ENCODE results near the gene NFIB.
A peak's percentile ranks its signal among the peaks of the same experiment; 100 is the strongest.

The NFIB gene

GRCh38 chr9:14288433-14288832, 25.5 kb downstream of the NFIB start:
- DNase-seq: no peak
- intact Hi-C loops (cut with DNase I): no loop called here

DNA sequence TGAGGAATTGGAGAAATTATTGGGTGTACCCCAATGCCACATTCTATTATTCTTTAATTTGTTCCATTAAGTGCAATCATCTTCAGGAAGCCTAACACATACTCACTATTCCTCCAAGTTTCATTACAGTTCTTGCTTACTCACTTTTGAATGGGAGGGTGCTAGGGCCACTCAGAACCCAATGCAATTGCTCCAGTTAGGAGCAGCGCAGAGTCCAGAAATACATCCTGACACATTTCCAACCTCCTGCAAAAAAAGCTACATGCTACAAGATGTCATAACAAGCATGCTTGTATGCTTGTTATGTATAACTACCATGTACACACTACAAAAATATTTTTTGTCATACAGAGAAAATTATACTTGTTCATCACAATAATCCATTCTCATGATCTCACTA, 27.8 kb downstream of the NFIB start:
- intact Hi-C loops (cut with DNase I): no loop called here
- no peak for DNase-seq

DNA sequence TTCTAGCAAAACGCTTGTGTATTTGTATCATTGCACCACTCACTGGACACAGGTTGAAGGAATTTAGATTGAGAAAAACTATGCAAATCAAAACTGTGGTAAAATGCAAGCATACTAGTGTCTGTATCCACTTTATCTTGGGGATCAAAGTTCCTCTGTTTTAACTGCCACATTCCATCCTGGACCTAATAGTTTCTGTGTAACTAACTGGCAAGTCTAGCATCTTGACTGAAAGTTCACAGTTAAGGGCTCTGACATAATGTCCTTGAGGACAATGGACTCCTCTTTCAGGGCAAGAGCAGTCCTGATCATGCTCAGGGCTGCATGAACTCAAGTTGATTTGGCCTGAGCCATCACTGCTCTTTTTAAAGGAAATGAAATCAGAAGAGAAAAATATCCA, 30.7 kb downstream of the NFIB start:
- intact Hi-C loops (cut with DNase I): no loop called here

DNA sequence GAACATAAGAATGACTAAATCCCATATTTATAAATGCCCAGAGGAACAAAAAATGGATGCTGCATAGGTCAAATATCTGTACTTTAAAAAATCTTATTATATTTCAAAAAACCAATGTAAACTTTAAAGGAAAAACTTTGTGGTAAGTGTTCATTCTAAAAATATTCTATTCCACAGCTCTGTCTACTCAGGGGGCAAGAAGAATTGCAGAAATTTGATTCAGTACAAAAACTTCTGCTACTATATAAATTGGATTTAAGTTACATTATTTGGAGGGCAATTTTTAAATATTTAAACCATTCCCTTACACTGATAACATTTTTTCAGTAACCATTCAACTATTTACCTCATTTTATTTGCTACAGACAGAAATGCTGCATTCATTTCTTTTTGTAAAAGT, 32.1 kb downstream of the NFIB start:
- intact Hi-C loops (cut with DNase I): no loop called here
- DNase-seq: no peak

More for the DNA sequence above, 30.7 kb downstream of the NFIB start:
- DNase-seq: no peak

DNA sequence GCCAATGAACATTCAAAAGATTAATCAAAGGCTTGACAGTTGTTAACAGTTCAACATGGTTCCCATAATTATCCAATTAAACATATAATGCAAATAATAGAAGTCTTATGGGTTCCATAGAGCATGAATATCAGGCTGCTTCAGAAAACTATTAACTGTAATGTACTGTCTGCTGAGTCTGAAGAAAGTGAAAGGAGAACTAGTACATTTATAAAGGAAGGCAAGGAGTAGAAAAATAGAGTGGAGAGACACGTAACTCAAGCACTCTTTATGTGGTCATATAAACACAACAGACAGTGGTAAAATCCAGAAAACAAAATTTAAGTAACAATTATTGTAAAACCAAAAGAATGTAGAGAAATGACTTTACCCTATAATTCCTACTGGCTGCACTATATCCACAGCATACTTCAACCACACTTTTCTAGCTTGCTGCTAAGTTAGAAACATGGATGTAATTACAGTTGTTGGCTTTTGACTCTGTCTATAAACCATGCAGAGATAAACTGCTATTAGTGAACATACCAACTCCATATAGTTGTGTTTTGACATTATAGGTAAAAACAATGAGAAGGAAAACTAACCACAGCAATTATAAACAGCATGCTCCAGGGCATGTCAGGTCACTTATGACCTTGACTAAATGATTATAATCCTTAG, 32.7 kb downstream of the NFIB start:
- DNase-seq: no peak

GRCh38 chr9:14279671-14280070, 34.3 kb downstream of the NFIB start:
- intact Hi-C loops (cut with DNase I): no loop called here

More for the DNA sequence above, 32.7 kb downstream of the NFIB start:
- intact Hi-C loops (cut with DNase I): no loop called here

DNA sequence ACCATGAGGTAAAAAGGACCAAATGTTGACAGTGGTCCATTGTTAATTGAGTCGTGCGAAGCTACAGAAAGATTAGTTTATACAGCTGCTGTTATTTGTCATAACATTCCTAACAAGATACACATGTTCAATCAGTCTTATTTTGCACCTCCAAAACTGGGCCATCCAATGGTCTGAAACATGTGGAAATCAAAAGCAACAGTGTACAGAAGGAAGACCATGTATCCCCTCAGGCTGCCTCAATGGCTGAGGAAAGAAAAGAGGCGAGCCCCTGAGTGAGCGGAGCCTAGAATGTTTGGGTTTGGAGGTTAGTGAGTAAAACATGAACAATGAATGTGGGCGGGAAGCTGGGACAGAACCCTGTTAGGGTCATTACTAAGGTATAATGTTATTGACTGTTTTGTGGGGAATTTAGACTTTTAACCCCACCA, 35.6 kb downstream of the NFIB start:
- no peak for DNase-seq
- intact Hi-C loops (cut with DNase I): no loop called here

More at GRCh38 chr9:14279671-14280070, 34.3 kb downstream of the NFIB start:
- DNase-seq: no peak

DNA sequence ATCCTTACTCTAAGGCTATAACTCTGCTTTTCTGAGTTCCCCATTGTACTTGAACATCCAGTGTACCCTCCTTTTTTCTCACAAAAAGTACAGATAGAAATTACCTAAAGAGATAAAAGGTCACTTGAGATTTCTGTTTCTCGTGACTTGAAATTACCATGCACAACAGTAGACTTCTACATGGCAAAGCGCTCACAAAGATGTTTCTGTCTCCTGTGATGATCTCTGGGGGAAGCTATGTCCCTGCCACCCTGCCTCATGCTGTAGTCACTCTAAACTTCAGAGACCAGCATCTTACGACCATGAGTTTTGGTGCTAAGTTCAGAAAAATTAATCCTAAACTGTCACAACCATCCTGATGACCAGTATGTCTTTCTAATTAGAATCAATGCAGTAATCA, 36.2 kb downstream of the NFIB start:
- no peak for DNase-seq
- intact Hi-C loops (cut with DNase I): no loop called here

DNA sequence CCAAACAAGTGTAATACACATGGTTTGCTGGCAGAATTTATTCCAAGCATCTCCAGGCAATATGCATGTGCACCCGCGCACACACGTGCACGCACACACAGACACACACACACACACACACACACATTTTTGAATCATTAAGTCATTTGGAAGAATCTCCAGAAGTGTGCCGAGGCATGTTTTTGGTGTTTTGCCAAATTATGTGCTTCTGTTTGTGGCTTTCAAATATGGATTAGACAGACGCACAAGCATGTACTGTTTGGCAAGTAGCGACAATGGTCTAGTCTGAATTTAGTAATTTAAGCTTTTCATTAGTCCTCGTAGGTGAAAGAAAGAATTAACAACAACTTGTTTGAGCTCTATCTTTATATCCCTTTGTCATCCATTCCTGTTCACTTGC, 36.7 kb downstream of the NFIB start:
- no peak for DNase-seq
- intact Hi-C loops (cut with DNase I): no loop called here

GRCh38 chr9:14275331-14275730, 38.6 kb downstream of the NFIB start:
- intact Hi-C loops (cut with DNase I): loop anchor here (1.0 kb wide), 1 partner anchor 28 kb away; no protein-coding TSS in a partner anchor
- DNase-seq: no peak

DNA sequence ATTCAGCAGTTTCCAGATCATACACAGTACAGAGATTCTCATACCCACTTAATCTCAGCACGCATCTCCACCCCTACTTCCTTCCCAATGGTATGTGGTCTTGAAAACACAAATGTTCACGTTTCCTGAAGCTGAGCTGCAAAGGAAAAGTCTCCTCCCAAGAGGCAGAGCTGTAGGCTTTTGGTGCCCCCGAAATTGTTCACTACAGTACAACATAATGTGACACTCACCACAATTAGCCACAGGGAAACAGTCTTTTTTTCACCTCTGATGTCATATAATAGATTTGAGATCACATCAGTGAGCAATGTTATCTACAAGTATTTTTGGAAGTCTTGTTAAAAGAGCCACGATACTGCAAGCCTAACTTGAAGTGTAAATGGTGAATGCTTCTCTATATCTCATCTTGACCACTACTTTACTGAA, 40.2 kb downstream of the NFIB start:
- DNase-seq: no peak
- intact Hi-C loops (cut with DNase I): no loop called here

GRCh38 chr9:14272927-14273528, 40.9 kb downstream of the NFIB start:
- intact Hi-C loops (cut with DNase I): no loop called here
- no peak for DNase-seq

- intact Hi-C loops (cut with DNase I): no loop called here
- peak in 7 of 10 donors; percentile 11 to 81 (median 46) for DNase-seq
Observed at GRCh38 chr9:14271093-14271673, 42.8 kb downstream of the NFIB start.

DNA sequence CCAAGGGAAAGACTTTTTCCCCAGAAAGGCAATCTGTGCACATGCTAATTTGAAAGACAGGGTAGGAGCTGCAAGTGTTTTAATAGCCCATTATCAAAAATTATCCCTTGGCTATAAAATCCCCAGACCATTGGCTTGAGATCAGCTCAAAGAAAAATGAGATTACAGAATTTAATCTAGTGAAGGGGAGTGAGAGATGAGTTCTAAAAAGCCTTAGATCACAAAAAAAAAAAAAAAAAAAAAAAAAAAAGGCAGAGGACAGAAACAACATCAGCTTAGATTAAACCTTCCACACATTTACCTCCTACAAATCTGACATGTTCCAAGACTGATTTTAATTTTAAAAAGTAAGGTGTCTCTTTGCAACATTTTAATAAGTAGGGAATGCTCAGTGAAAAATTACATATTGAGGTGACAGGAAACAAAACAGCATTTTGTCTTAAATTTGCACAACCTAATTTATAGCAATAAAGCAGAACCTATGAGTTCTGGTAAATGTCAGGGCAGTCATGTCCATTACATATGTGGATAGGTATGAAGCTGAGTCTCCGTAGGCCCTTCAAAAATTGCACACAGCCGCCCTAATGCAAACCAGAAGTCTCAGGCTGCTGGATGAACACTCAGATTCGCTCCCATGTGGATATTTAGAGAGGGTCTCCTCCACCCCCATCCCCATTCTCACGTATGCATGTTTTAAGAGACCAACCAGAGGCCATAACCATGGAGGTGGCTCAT, 43.4 kb downstream of the NFIB start:
- DNase-seq: no peak
- intact Hi-C loops (cut with DNase I): no loop called here

GRCh38 chr9:14269916-14270315, 44.0 kb downstream of the NFIB start:
- intact Hi-C loops (cut with DNase I): no loop called here
- no peak for DNase-seq

GRCh38 chr9:14263707-14264483, 50.0 kb downstream of the NFIB start:
- no peak for DNase-seq
- intact Hi-C loops (cut with DNase I): no loop called here

DNA sequence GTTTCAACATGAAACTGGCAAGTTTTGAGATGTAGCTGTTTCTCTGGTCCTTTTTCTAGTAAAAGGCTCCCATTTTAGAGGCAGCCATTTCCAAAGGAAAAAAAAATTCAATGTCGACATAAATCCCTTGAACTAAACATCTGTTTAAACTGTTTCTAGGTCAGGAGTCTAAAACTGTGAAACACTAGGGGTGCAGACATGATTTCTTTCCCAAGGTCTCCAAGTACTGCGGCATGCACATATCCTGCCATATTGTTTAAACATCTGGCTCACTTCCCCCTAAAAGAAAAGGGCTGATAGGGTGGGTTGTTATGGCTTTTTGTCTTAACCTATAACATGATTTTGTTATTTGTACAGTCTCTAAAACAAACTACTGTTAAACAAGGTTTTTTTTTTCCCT, 51.1 kb downstream of the NFIB start:
- DNase-seq: no peak
- intact Hi-C loops (cut with DNase I): no loop called here

DNA sequence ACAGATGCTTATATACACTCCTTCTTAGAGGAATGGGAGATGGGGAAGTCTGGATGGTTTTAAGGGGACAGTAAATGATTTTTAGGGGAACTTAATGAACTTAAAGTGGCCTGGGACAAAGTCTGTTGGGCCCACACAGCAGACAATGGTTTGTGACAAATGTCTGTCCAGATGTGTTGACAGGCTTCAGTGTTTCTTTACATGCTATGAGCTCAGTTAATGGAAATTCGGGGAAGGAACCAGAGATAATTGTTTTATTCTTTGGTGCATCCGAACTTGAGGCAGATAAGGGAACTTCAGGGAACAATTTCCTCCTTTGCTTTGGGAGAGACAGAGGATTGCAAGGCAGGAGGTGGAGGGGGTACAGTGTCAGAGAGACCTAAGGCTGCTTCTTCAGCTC, 52.3 kb downstream of the NFIB start:
- no peak for DNase-seq
- intact Hi-C loops (cut with DNase I): no loop called here

GRCh38 chr9:14260101-14260500, 53.8 kb downstream of the NFIB start:
- no peak for DNase-seq
- intact Hi-C loops (cut with DNase I): no loop called here

GRCh38 chr9:14258660-14259239, 55.2 kb downstream of the NFIB start:
- intact Hi-C loops (cut with DNase I): no loop called here
- DNase-seq: no peak

Data from posterior cingulate gyrus (tissue), 11 donors.